DOHH2 (cell line): ENCODE measurements around the gene TMEM63C.
"Not testable (repeated sequence)": the region's sequence is repeated elsewhere in the genome, so short reads cannot be mapped to it uniquely, and the experiment has no call there.

Source experiments
- H3F3A ChIP-seq: fragments of 200-600 bp; sonication (generic), shearing (Covaris generic); 2 replicates; pipeline ENCODE4 v1.6.0; 2016; ENCODE audit warnings: antibody characterized with exemption, mild to moderate bottlenecking; ENCODE audit not compliant: control insufficient read depth, insufficient read depth
- H3K27ac ChIP-seq: fragments of 200-600 bp; sonication (generic); 2 replicates; pipeline ENCODE4 v1.5.1; 2014; ENCODE audit warnings: low read depth, mild to moderate bottlenecking, low read length, moderate library complexity
- H3K27me3 ChIP-seq: fragments of 200-600 bp; sonication (generic); 2 replicates; pipeline ENCODE4 v1.6.1; 2014; ENCODE audit warnings: mild to moderate bottlenecking, low read length, mixed read lengths; ENCODE audit not compliant: control insufficient read depth
- H3K36me3 ChIP-seq: fragments of 200-600 bp; sonication (generic); 2 replicates; pipeline ENCODE4 v1.6.1; 2014; ENCODE audit warnings: mild to moderate bottlenecking, low read length, moderate library complexity, mixed read lengths; ENCODE audit not compliant: control insufficient read depth
- H3K4me1 ChIP-seq: fragments of 200-600 bp; sonication (generic); 2 replicates; pipeline ENCODE4 v1.6.1; 2014; ENCODE audit warnings: mild to moderate bottlenecking, low read length, mixed read lengths; ENCODE audit not compliant: control insufficient read depth
- H3K4me2 ChIP-seq: fragments of 200-600 bp; sonication (generic); 2 replicates; pipeline ENCODE4 v1.6.0; 2014; ENCODE audit warnings: mild to moderate bottlenecking, low read length, moderate library complexity
- H3K4me3 ChIP-seq: fragments of 200-600 bp; sonication (generic); 2 replicates; pipeline ENCODE4 v1.5.1; 2014; ENCODE audit warnings: mild to moderate bottlenecking, low read length, mixed read lengths
- H3K79me2 ChIP-seq: fragments of 200-600 bp; sonication (generic); 2 replicates; pipeline ENCODE4 v1.6.1; 2014; ENCODE audit warnings: mild to moderate bottlenecking, low read length, mixed read lengths; ENCODE audit not compliant: control insufficient read depth
- H3K9me2 ChIP-seq: fragments of 200-600 bp; sonication (generic); replicated peaks from 2 replicates; pipeline ENCODE4 v1.6.1; 2014; ENCODE audit warnings: mild to moderate bottlenecking, low read length, mixed read lengths; ENCODE audit not compliant: control insufficient read depth
- H3K9me3 ChIP-seq: fragments of 200-600 bp; sonication (generic); 2 replicates; pipeline ENCODE4 v1.6.1; 2014; ENCODE audit warnings: antibody characterized with exemption, low read length, mixed read lengths; ENCODE audit not compliant: control insufficient read depth, insufficient read depth
- H4K20me1 ChIP-seq: fragments of 200-600 bp; sonication (generic); 2 replicates; pipeline ENCODE4 v1.6.0; 2014; ENCODE audit warnings: low read depth, mild to moderate bottlenecking, antibody characterized with exemption, low read length, moderate library complexity; ENCODE audit not compliant: control insufficient read depth, insufficient read depth
- CTCF ChIP-seq: fragments of 200-600 bp; sonication (generic); IDR thresholded peaks from one replicate; pipeline ENCODE4 v1.5.1; 2014; ENCODE audit warnings: antibody characterized with exemption, mild to moderate bottlenecking, low read depth, low read length; ENCODE audit not compliant: poor library complexity, severe bottlenecking
- EZH2phosphoT487 ChIP-seq: fragments of 200-600 bp; sonication (generic); IDR thresholded peaks from 2 replicates; pipeline ENCODE4 v1.6.1; 2017; ENCODE audit warnings: borderline replicate concordance, mild to moderate bottlenecking, antibody characterized with exemption, low read length, moderate library complexity, mixed read lengths

The TMEM63C gene

GRCh38 chr14:77170045-77170444, 11.6 kb upstream of the TMEM63C start:
- H3K79me2 ChIP-seq, result no peaks in the 10 kb centered on the region
- H3K4me1 ChIP-seq, result no peaks in the 10 kb centered on the region
- no peaks in the 10 kb centered on the region for H3K36me3 ChIP-seq
- no peak overlapping the region for H3K4me3 ChIP-seq
- H3F3A ChIP-seq, result no peaks in the 10 kb centered on the region
- no peak overlapping the region for H3K4me2 ChIP-seq
- H3K27me3 ChIP-seq, result peaks cover 10% of the 10 kb centered on the region; the same call in 1 of the 2 replicates
- H3K27ac ChIP-seq, result no peak overlapping the region
- TF ChIP-seq EZH2phosphoT487, result no peak
- TF ChIP-seq CTCF, result no peak
- H3K9me2 ChIP-seq, result no peaks in the 10 kb centered on the region
- H4K20me1 ChIP-seq, result no peaks in the 10 kb centered on the region
- peaks cover 12% of the 10 kb centered on the region for H3K9me3 ChIP-seq

GRCh38 chr14:77172916-77173315, 8.7 kb upstream of the TMEM63C start:
- peaks cover 4% of the 10 kb centered on the region for H3K4me1 ChIP-seq
- H3K27ac ChIP-seq, result no peak overlapping the region
- H3K79me2 ChIP-seq, result no peaks in the 10 kb centered on the region
- H3F3A ChIP-seq, result 0 out of 2 replicates have a peak, but pooled peaks cover 2% of the 10 kb centered on the region
- H3K27me3 ChIP-seq, result peaks cover 10% of the 10 kb centered on the region; the same call in 1 of the 2 replicates
- H3K9me3 ChIP-seq, result peaks cover 12% of the 10 kb centered on the region
- no peaks in the 10 kb centered on the region for H4K20me1 ChIP-seq
- no peaks in the 10 kb centered on the region for H3K9me2 ChIP-seq
- no peaks in the 10 kb centered on the region for H3K36me3 ChIP-seq
- H3K4me3 ChIP-seq, result no peak overlapping the region
- H3K4me2 ChIP-seq, result no peak overlapping the region
- TF ChIP-seq CTCF (no peak), EZH2phosphoT487 (no peak)

- not testable (repeated sequence) for H4K20me1 ChIP-seq, H3K9me2 ChIP-seq, H3K79me2 ChIP-seq, H3K27ac ChIP-seq, H3K4me3 ChIP-seq, H3K36me3 ChIP-seq, H3F3A ChIP-seq, H3K4me2 ChIP-seq, H3K27me3 ChIP-seq
- H3K4me1 ChIP-seq, result peaks cover 10% of the 10 kb centered on the region
- peaks cover 12% of the 10 kb centered on the region for H3K9me3 ChIP-seq
These were observed 7.5 kb upstream of the TMEM63C start for GRCh38 chr14:77173911-77174617.

- H3K79me2 ChIP-seq, result no peaks in the 10 kb centered on the region
- H3K9me3 ChIP-seq, result 0 out of 2 replicates have a peak, but pooled peaks cover 4% of the 10 kb centered on the region
- peaks cover 11% of the 10 kb centered on the region for H3K4me1 ChIP-seq
- 0 out of 2 replicates have a peak, but pooled peaks cover 2% of the 10 kb centered on the region for H3F3A ChIP-seq
- H3K9me2 ChIP-seq, result no peaks in the 10 kb centered on the region
- H3K36me3 ChIP-seq, result no peaks in the 10 kb centered on the region
- TF ChIP-seq EZH2phosphoT487 (no peak), CTCF (no peak)
- H4K20me1 ChIP-seq, result no peaks in the 10 kb centered on the region
- no peak overlapping the region for H3K4me2 ChIP-seq
- H3K27me3 ChIP-seq, result peaks cover 10% of the 10 kb centered on the region; the same call in 1 of the 2 replicates
- H3K27ac ChIP-seq, result no peak overlapping the region
- H3K4me3 ChIP-seq, result no peak overlapping the region
These were observed 5.8 kb upstream of the TMEM63C start for GRCh38 chr14:77175843-77176242.
